NK-92 (cell line): ENCODE results near the gene C1orf21.

Experiments used
- DNase-seq: peaks from one replicate; lab custom pipeline; 2025; ENCODE audit not compliant: unreplicated experiment; lab: John Stamatoyannopoulos, UW

Gene C1orf21

DNA sequence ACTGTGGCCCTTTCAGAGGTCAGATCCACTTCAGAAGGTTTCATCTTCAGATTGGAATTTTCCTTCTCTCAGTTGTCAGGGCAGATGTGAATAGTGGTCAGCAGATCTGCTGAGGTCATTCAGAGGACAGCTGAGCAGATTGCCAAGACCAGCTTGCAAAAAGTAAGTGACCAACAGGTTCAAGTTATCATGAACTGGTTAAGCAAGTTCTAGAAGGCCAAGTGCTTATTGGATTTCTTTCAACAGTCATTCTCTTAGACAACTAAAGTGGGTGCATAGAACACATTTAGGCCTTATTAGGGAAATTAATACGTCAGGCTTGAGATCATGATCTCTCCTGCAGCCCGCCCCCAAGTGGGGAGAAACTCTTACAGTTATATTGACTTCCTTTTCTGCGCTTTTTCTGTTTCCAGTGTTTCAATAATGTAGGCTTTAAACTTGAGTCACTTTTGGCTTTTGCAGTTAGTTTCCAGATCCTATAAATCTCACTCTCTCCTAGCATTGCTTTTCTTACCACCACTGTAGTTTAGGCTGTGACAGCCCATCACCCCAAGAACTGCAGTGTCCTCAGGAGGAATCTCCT is 96.4 kb downstream of the C1orf21 start:
- DNase-seq: no peak

DNA sequence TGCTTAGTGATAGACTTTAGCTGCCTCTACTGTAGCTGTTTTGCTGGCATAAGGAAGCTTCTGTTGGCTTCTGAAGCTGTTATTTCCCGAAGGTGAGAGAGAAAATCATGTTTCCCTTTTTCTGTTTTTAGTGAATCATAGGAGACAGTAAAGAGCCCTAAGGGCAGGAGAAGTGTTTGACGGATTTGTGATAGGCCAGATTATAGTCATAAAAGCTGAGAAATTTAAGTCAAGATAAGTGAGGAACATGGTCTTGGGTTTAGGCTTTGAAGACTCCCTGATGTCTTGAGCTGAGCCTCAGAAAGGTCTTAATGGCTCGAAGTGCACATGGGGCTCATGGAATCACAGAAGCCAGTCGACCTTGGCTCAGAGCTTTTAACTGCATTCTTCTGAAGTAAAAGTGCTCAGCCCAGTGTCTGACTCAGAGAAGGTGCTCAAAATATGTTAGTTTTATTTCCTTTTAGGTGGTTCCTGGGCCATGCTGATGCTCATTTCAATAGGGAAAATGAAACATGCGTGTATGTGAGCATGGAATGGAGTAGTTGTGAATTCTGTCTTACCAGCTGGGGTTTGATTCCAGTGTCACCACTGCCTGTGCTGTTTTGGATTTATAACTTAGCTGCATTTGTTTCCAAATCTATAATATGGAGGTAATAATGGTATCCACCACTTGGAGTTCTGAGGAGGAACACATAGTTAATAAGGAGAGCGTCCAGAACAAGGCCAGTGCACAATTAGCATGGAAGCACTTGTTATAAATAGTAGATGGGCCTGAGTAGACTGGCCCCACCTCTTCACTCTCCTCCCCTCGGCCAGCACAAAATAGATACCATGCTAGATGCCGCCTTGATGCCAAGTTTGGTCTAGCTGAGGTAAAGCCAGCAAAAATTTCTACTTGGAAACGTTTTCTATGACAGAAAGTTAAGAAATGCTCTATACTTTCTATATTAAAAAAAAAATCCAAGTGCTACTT is 99.2 kb downstream of the C1orf21 start:
- DNase-seq: no peak

DNA sequence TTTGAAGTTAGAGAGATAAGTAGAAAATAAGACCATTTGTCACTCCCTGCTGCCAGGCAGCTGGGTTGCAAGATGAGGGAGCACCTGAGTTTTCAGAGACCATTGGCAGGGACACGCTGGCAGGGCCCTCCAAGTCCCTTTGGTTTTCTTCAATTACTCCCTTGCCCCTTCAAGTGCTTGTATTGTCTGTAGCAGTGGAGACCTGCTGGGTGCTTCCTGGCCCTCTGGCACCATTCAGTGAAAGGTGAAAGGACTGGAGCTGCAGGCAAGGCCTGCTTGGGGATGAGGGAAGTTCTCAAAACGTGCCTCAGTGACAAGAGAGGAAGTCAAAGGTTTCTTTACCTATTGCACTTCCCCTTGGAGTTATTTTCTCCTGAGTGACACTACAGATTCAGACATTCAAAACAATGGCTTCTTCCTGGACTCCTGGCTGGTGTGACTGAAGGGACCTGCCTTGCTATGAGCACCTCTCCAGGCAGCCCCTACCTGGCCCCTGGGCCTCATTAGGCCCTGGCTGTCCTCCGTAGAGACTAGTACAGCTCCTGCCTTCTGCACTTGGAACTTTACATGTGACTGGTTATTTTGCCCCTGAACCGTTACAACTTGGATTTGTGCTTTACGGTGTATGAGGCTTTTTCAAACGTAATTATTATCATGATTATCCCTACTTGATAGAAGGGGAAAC is 100.1 kb downstream of the C1orf21 start:
- DNase-seq: no peak

DNA sequence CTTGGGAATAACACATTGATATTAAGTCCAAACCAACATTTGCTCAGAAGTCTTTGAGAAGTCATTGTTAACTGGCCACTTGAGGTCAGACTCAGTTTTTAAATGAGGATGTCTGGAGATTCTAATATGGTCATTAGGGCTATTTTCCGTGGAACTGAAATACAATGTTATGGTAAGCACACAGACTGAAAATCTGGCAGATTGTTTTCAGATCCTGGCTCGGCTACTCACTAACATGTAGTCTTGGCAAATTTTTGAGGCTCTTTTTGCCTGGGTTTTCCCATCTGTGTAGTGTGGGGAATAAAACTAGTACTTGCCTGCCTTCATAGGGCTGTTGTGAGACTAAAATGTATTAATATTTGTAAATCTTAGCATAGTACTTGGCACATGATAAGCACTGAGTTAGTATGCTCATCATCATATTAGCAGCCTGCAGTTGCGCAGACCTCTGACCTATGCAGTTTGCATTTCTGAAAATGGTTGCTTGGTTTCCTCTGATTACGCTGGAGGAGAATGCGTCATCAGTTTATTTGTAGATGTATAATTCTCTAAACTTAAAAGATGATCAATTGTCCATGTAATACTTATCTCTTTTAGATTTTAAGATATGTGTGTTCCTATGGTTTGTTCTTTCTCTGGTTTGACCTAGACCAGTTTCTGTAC is 100.8 kb downstream of the C1orf21 start:
- DNase-seq: no peak

DNA sequence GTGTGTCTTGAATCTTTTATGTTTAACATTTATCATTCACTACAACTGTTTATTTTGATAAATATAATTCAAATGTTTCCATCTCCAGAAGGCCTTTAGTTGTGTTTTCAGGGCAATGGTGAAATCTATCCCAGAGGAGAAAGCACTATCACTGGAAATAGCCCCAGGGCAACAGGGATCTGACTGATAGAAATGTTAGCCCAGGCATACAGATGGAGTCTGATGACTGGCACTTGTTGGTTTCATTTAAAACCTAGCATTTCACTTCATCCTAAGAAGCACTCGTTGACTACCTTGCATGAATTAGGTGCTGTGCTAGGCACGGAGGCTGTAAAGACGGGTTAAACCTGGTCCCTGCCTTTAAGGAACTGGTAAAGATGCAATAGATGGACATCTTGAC is 103.1 kb downstream of the C1orf21 start:
- no peak for DNase-seq

DNA sequence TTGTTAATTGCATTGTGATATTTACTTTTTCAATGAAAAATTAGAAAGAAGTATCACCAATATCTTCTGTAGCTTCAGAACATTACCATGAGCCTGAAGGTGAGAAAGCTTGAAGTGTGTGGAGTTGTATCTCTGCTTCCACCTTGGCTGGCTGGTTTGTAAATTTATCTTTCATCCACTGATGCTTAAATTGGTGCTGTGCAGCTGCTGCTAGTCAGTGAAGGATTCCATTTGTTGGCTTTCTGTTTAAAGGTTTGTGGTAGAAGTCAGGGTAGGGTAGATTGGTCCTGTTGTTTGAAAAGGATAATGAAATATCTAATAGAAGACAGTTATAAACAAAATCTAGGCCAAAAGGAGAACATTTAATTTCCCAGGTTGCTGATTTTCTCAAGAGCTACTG is 105.7 kb downstream of the C1orf21 start:
- no peak for DNase-seq

DNA sequence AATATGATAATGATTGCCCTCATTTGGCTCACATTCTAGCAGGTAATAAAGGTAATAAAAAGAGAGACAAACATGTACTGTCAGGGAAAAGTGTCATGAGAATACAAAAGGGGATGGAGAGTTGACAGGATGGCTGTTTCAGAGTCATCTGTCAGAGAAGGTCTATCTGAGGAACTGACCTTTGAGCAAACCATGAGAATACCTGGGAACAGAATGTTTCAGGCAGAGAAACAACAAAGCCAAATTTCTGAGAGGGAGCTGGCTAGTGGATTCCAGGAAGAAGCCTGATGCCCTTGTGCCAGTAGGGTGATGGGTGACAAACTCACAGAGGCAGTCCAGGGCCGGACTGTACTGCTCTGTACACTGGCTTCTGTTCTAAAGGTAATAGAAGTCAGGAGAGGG is 107.2 kb downstream of the C1orf21 start:
- DNase-seq: no peak

DNA sequence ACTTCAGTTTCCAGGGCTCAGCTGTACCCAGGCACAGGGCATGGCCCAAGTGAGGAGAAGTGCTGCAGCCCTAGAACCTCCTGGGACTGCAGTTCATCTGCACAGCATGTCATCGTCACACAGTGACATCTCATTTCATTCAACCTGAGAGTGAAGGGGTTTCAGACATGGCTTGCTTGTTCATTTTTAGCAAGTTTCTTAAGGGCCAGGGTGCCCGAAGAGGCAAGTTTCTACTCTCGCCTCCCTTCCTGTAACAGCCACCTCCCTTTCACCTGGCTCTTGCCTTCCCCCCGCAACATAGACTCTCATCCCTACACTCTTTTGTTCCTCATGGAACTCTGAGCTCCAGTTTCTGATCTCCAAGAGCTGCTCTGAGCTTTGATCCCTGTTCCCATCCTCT is 108.1 kb downstream of the C1orf21 start:
- DNase-seq: no peak

DNA sequence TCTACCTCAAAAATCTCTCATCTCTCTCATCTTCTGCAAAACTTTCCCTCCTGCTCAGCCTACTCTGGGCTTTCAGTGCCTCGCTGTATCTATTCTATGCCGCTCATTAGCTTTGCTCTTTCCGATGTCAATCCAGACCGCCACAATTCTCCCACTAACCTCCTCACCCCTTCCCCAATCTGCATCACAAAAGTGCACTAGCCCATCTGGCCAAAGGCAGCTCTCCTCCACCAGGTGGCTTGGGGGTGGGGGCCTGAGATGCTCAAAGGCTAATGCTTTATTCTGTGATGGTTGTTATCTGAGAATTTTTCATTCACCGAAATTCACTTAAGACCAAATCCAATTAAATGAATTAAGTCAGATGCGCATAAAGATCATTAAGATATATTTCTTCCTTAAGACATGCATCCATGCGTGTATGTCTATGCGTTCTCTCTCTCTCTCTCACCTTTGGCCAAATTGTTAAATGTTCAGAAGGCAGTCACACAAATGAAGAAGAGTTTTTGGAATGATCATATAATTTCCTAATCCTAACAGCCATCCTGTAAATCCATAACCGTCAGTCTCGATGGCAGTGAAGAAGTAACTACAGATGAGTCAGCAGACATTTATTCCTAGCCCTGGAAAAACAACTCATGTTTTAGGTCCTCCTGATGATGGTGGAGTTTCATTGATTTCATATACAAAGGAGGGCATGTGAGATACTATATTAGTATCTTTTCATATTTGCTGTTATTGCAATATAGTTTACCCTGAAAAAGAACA is 111.3 kb downstream of the C1orf21 start:
- DNase-seq: no peak

DNA sequence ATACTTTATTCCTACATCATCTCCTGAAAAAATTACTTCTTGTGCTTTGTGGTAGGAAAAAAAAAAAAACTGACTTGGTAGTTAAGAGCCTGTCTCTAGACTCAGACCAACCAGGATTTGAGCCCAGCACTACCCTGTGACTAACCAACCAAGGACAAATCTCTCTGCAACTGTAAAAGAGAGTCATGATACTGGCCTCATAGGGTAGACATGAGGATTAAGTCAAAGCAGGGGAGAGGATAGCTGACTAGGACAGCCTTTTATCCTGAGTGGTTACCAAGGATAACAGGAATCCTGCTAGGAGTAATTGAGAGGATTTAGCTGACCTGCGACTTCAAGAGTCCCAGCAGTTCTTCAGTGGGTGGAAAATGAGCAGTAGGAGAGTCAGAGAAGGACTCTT is 112.8 kb downstream of the C1orf21 start:
- no peak for DNase-seq

DNA sequence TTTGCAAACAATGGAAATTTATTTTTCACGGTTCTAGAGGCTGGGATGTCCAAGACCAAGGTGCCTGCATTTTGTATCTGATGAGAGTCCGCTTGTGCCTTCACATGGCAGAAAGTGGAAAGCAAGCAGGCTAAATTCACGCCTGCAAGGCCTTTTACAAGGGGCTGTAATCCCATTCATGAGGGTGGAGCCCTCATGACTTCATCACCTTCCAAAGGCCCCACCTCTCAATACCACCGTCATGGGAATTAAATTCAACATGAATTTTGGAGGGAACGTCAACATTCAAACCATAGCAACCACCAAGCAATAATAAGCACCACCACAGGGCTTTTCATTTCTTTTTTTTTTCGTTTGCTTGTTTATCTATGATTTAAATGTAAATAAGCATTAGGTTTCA is 115.3 kb downstream of the C1orf21 start:
- no peak for DNase-seq

DNA sequence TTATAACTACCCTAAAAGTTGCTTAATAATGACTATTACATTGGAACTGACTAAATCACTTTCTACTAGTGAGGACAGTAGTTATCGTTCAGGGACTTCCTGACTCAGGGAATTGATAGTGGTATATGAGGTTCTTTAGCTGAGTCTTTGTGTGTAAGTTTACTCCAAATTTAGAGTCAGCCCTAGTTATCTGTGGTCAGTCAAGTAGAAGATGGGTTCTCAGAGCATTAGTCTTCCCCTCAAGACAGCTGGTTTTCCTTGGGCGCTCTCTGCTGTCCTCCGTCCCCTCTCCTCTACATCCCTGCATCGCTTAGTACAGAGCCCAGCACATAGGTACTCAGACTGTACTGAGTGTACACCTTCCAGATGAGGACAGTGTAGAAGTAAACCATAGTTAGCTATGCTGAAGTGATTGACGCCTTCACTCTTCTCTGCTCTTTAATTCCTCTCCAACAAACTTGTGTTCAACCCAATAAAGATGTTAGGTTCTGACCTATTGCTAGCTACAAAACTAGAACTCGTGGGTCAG is 116.5 kb downstream of the C1orf21 start:
- DNase-seq: no peak

DNA sequence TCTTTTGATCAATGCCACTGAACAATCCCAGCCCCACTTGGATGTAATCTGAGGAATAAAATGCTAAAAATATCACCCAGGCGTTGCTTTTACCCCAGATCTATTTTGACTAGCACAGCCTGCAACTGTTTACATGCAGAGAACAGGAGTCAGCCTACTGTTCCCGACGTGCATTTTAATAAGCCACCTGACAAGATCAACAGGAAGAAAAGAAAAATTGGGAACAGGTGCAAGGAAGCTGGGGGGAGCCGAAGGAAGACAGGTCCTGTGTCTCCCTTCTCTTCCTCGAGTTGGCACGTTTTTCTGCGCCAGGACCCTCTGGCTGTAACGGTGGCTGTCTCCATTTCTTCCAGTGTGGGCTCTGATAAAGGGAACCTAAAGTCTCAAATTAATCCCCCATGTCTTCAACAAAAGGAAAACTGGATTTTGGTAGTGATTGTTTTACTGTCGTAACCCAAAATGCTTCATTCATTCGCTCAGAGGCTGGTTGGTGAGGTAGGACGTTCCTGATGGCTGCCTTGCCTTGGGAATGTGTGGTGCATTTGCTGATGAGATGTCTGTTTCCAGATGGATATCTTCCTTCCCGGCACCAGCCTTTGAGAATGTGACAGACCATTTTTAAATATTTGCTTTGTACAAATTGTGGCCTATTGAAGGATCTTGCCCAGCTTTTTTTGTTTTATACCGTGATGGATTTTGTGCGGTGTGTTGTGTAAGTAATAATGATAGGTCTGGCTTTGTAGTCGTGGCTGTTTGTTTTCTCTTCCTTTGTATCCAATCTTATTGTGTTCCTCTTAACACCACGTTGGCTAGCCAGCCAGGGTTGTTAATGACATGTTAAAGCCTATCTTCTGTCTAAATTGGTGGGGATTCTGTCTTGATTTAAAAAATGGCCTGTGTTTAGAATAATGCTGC is 117.5 kb downstream of the C1orf21 start:
- DNase-seq: no peak

DNA sequence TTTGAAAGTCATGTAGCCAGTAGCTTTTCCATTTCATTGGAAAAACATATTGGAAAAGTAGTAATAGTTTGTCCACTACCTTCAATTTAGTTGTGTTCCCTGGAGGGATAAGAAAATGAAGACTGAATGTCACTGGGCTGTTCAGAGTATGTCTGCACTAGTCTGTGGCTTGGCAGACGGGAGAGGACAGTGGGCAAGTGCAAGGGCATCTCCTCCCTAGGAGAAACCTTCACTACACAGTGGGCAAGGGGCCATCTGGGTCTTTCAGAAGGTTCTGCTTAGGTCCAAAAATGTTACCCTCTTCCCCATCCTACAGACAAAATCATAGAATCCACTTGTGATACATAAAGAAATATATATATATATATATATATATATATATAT is 118.1 kb downstream of the C1orf21 start:
- no peak for DNase-seq

DNA sequence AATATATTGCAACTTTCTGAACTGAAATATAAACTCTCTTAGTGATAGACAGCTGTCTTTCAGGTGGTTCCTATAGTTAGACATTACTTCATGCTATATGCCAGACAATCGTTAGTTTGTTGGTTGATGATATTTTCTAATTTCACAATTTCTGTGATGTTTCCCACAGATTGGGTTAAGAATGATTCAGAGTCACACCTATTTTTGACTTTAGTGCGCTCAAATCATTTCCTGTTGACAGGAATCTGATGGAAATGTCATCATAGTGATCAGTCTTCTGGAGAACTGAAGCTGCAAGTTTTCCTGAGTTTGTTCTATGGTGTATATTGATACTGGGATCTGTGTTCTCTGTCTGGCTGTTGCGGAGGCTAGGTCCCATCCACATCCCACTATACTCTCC is 119.7 kb downstream of the C1orf21 start:
- no peak for DNase-seq

DNA sequence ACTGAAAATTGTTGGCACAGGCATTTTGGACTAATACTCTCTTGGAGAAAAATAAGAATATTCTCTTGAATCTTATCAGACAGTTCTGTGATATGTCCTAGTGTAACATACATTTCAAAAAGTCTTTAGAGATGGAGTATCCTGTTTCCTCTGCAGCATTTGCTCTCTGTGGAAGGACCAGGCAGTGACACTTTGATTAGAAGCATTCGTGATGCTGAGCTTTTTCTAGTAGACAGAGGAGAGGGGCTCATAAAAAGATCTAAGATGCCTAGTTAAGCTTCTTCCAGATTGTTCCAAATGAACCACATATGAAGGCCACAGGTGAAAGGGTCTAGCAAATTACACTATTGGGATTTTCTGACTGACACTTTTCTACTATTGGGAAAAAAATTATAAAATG is 120.3 kb downstream of the C1orf21 start:
- DNase-seq: no peak

DNA sequence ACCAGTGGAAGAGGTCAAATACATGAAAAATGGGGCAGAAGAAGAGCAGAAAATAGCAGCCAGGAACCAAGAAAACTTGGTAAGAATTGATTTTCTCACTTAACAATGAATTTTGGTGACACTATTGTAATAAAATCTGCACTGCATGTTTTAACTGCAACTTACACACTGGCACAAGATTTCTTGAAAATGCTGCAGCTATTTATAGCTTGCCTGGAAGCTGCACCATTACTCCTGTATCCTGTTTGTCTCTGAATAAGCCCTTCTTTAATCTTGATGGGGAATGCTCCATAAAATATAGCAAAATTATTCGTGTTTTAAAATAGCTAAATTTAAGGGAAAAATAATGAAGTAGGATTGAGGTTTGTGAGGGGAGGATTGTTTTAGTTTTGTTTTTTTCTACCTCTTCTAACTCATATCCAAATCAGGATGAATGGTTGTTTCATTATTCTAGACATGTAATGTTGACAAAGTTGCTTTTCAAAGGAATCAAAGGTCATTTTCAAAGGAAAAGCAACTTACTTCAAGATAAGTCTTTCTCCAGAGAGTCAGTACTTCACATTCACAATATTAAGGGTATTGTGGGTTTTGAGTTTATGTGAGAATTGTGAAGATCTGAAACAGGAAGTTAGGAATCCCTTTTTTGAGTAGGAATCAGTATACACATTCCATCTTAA is 120.9 kb downstream of the C1orf21 start:
- no peak for DNase-seq

DNA sequence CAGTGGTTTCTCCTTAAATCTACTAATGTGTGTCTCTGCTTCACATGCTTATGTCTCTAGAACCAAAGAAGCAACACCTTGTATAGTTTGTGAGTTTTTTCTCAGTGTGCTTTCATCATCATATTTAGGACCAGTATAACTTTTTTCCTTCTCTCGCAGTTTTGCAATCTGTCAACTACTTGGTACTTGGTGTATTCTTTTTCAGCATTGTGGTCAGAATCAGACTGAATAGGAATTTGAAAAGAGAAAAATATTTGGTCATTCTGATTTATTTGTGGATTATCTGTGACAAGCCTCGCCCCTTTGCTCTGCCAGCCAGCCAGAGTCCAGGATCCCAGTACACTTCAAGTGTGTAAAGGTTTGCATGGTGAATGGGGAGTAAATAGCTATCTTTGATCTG is 122.3 kb downstream of the C1orf21 start:
- DNase-seq: no peak

DNA sequence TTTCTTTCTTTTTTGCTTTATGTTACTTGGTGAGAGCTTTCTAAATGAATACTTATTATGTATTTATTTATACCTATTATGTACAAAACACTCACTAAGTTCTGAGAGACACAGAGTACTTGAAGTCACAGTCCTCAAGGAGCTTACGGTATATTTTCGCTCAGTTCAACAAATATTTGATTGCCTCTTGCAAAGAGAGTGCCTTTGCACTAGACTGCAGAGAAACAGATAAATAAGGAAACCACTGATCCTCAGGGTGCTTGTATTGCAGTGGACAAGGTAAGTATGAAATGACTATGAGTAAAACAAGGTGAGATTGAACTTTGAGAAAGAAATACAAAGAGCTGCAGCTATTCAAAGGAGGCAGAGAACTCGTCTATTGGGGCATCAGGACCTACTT is 123.3 kb downstream of the C1orf21 start:
- DNase-seq: no peak
